ENCODE data around the gene CYP27A1. TPM values are rescaled to one million over a fixed set of nuclear protein-coding genes. Genes with fewer than 3 reads are reported as not detected.

Gene CYP27A1
- total and polyA plus RNA-seq, 2 of the 4 experiments (the other 2 are of a cell fraction), result 5.2 to 5.3 TPM

DNA sequence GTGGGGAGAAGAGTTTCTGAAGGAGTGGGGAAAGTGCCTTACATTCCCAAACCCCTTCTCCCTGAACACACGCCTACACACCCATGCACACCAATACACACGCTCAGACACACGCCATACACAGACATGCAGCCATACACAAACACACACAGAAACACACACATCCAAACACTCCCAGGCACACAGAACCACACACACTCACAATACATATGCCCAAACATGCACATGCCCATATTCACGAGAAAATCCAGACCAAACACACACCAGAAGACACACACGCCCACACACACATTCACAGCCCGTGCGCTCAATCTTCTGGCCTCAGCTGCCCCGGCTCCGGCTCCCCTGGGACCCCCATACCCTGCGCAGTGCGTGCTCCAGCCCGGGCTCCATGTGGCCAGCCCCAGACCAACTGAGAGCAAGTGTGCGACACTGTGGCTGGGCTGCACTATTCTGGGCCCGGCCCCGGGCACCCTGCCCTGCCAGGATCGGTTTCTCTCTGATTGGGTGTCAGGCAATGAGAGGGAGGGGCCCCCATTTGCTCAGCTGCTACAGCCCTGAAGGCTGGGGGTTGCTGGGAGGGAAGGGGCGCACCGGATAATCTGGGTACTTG is 49.5 kb downstream of the CYP27A1 start, which contains the start of gene PRKAG3:
TSS of gene PRKAG3 (minus strand) at position 426 of the 613 bp plus-strand sequence.
- H2AFZ ChIP-seq (replicated peaks; ENCODE audit: low read length, poor library complexity), result no peak within 1 kb of the TSS
- no TSS peak for BruUV-seq (replicated peaks)
- CTCF ChIA-PET, result interaction anchor here (0.6 to 1.1 kb wide), 2 partner anchors 121 to 122 kb away, joined by 3 read pairs; partner anchors contain the start of gene TTLL4
- H3K18ac ChIP-seq (ENCODE audit: low read depth, low read length), result no peak within 1 kb of the TSS
- 68% methylated on average over 8 of the region's 18 CpGs; no CpG with 5 or more reads in 1 of the 2 experiments for WGBS, 2 experiments (ENCODE audit: extremely low coverage in 2 of 2, insufficient read length in 1 of 2)
- no peaks in the 10 kb centered on the region for H3K79me1 ChIP-seq (ENCODE audit: low read depth in 1 of 2, low read length in 2 of 2)
- no peak within 1 kb of the TSS for H2BK20ac ChIP-seq (ENCODE audit: low read depth, low read length)
- peaks cover 70% of the 10 kb centered on the region for H3K27me3 ChIP-seq (ENCODE audit: control insufficient read depth, insufficient read depth, low read length)
- no peak within 1 kb of the TSS for H2AK5ac ChIP-seq (ENCODE audit: low read depth, low read length)
- H4K8ac ChIP-seq (ENCODE audit: low read depth in 2 of 2, low read length in 2 of 2), result no peak within 1 kb of the TSS
- POLR2A ChIA-PET (ENCODE audit: unreplicated experiment), result no interaction called here
- no peaks in the 10 kb centered on the region for H3K36me3 ChIP-seq (ENCODE audit: control insufficient read depth, insufficient read depth, low read length)
- peak within 1 kb of the TSS; percentile 6 for H2AK9ac ChIP-seq (replicated peaks; ENCODE audit: low read depth, low read length, poor library complexity)
- H3K9ac ChIP-seq (ENCODE audit: low read depth, low read length), result no peak within 1 kb of the TSS
- no peak within 1 kb of the TSS for H3K27ac ChIP-seq (ENCODE audit: insufficient read depth, low read length)
- no peaks in the 10 kb centered on the region for H4K20me1 ChIP-seq (ENCODE audit: insufficient read depth, low read length)
- no peaks in the 10 kb centered on the region for H3K9me3 ChIP-seq (ENCODE audit: control insufficient read depth, insufficient read depth, low read length)
- TF ChIP-seq MAZ (IDR thresholded peaks at IDR 0.05; ENCODE audit: borderline replicate concordance, low read depth, low read length) (no peak), FOS (IDR thresholded peaks at IDR 0.05; ENCODE audit: low read depth, low read length) (no peak), POLR2A (IDR thresholded peaks at IDR 0.05; ENCODE audit: low read depth, low read length) (no peak), RAD21 (IDR thresholded peaks at IDR 0.05; ENCODE audit: low read length) (no peak), CHD1 (IDR thresholded peaks at IDR 0.05; ENCODE audit: low read depth, low read length) (no peak), SMC3 (IDR thresholded peaks at IDR 0.05; ENCODE audit: low read depth, low read length) (no peak), MXI1 (IDR thresholded peaks at IDR 0.05; ENCODE audit: borderline replicate concordance, low read depth, low read length) (no peak), BHLHE40 (IDR thresholded peaks at IDR 0.05; ENCODE audit: low read depth, low read length) (no peak), RCOR1 (IDR thresholded peaks at IDR 0.05; ENCODE audit: insufficient replicate concordance, low read length) (no peak)
- TF ChIP-seq, protein P1, sequence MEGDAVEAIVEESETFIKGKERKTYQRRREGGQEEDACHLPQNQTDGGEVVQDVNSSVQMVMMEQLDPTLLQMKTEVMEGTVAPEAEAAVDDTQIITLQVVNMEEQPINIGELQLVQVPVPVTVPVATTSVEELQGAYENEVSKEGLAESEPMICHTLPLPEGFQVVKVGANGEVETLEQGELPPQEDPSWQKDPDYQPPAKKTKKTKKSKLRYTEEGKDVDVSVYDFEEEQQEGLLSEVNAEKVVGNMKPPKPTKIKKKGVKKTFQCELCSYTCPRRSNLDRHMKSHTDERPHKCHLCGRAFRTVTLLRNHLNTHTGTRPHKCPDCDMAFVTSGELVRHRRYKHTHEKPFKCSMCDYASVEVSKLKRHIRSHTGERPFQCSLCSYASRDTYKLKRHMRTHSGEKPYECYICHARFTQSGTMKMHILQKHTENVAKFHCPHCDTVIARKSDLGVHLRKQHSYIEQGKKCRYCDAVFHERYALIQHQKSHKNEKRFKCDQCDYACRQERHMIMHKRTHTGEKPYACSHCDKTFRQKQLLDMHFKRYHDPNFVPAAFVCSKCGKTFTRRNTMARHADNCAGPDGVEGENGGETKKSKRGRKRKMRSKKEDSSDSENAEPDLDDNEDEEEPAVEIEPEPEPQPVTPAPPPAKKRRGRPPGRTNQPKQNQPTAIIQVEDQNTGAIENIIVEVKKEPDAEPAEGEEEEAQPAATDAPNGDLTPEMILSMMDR (conservative IDR thresholded peaks at IDR 0.05; ENCODE audit: low read depth, low read length), result no peak
- TF ChIP-seq, protein P2, sequence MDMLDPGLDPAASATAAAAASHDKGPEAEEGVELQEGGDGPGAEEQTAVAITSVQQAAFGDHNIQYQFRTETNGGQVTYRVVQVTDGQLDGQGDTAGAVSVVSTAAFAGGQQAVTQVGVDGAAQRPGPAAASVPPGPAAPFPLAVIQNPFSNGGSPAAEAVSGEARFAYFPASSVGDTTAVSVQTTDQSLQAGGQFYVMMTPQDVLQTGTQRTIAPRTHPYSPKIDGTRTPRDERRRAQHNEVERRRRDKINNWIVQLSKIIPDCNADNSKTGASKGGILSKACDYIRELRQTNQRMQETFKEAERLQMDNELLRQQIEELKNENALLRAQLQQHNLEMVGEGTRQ (IDR thresholded peaks at IDR 0.05; ENCODE audit: low read depth, low read length), result no peak
- H3K4me3 ChIP-seq (ENCODE audit: insufficient read depth, low read depth, low read length), result no peak within 1 kb of the TSS
- dilution Hi-C loops (cut with HindIII; ENCODE audit: low sequenced_read_pairs, unreplicated experiment), result no loop called here
- no peak within 1 kb of the TSS for H3K4me2 ChIP-seq (ENCODE audit: low read depth, low read length)
- no peak within 1 kb of the TSS for H3K23ac ChIP-seq (ENCODE audit: low read depth, low read length)
- no peak within 1 kb of the TSS for H2BK5ac ChIP-seq (ENCODE audit: low read depth, low read length, poor library complexity, severe bottlenecking)
- H2BK120ac ChIP-seq (ENCODE audit: low read depth, low read length), result no peak within 1 kb of the TSS
- no peak within 1 kb of the TSS for H2BK15ac ChIP-seq (ENCODE audit: low read depth, low read length)
- no peak within 1 kb of the TSS for H3K14ac ChIP-seq (replicated peaks; ENCODE audit: low read depth, low read length)
- no peak within 1 kb of the TSS for H3K56ac ChIP-seq (ENCODE audit: extremely low read depth, insufficient read depth, low read length)
- H3K4me1 ChIP-seq (ENCODE audit: control insufficient read depth, insufficient read depth, low read length), result no peaks in the 10 kb centered on the region
- H3K9me1 ChIP-seq (ENCODE audit: insufficient read depth, low read length), result no peaks in the 10 kb centered on the region; the same call in 1 of the 2 replicates
- ATAC-seq (ENCODE audit: low read depth), result no peak
- in situ Hi-C loops (cut with MboI; ENCODE audit: low sequenced_read_pairs), result no loop called here
- intact Hi-C loops (cut with micrococcal nuclease), result no loop called here
- no peak for DNase-seq
- H4K5ac ChIP-seq (ENCODE audit: low read depth, low read length), result no peak within 1 kb of the TSS
- H4K91ac ChIP-seq (ENCODE audit: insufficient read depth, low read depth, low read length), result no peak within 1 kb of the TSS
- H3K4ac ChIP-seq (ENCODE audit: low read depth, low read length), result no peak within 1 kb of the TSS

All from IMR-90 (cell line).